Measurements from ENCODE around the gene CD200R1.

CD200R1 gene, protein sequence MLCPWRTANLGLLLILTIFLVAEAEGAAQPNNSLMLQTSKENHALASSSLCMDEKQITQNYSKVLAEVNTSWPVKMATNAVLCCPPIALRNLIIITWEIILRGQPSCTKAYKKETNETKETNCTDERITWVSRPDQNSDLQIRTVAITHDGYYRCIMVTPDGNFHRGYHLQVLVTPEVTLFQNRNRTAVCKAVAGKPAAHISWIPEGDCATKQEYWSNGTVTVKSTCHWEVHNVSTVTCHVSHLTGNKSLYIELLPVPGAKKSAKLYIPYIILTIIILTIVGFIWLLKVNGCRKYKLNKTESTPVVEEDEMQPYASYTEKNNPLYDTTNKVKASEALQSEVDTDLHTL
- total RNA-seq: 10.9 to 24.0 reads per million in 2 donors

DNA sequence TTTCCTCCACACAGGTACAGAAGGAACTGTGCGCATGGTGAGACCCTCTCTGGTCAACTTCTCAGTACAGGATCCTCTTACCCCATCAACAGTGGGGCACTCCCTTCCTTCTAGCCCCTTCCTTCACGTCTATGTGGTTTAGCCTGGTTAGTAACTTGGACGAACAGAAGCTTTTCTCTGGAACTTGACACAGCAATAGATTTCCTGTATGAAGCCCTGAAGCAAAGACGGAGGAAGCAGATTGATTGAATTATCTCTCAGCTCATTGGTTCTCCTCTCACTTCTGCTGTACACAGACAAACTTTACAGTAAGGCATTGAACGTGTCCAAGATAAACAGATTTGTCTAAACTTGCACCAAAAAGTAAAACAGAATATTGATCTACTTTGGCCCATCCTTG is at the start of gene CD200R1:
Gene CD200R1, minus strand, starts transcription at position 210 of the 400 bp plus-strand sequence. CDS start 246 bp downstream, outside the sequence.
- DNase-seq: no peak

DNA sequence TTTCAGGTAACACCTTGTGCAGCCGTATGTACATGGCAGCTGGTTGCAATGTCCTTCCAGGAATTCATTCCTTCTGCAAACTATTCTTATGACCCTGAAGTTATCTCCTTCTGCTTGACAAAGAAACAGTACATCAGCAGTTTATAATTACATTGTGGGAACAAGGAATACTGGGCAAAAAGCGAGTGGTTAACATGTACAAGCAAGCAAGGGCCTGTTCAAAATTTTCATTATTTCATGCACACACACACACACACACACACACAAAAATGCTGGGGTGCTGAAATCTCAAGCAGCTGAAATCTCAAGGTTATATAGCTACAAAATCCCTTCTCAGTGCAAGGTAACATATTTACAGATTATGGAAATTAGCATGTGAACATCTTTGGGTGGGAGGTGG is 46.6 kb upstream of the CD200R1 start:
- no peak for DNase-seq

GRCh38 chr3:113019182-113020137 is 44.6 kb upstream of the CD200R1 start:
- peak; percentile 77 for DNase-seq

GRCh38 chr3:113018536-113019181 is 43.8 kb upstream of the CD200R1 start:
- no peak for DNase-seq

- no peak for DNase-seq
Observed at GRCh38 chr3:113013593-113013992, 38.7 kb upstream of the CD200R1 start.

DNA sequence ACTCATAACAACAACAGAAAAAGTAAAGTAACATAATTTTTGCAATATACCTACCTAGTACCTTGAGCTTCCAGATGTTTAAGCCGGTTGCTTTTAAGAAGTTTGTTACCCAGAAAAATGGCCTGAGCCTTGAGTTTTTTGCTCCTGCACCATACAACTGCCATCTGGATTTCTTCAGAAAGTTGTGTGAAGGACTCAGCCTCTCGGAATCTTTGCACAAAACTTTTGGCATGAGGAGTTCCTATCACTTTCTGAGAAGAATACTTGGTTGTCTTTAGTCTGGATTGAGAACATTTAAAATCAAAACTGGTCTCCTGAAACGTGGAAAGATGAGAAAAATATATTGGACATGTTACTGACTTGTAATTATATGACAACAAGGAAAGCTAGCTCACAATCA is 33.2 kb upstream of the CD200R1 start:
- DNase-seq: no peak

DNA sequence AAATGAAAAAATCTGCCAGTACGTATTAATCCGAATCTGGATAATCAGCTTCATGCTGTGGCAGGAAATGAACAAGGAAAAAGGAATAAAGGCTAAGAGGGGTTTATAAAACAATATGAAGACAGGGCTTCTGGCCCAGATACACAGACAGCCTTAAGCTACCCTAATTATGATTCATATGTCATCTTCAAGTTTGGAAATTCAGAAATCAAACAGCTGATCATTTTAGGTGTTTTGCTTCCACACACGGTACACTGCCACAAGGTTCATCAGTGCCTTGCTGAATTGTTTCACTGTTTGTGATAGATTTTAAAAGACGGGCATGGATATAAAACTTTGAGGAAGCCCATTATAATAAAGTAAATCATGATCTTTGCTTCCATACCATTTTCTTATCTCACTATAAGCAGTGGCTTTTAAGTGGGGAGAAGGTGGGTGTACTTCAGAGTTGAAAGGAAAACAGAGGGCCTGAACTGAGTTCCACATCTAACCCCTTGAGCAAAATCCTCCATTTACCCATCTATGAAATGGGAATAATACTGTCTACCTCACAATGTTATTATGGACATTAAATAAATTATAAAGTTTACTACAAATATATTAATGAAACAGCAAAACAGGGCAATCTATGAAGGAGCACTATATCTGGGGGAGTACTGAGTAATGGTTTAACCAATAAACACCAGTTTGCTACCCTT is 31.6 kb upstream of the CD200R1 start:
- DNase-seq: no peak

DNA sequence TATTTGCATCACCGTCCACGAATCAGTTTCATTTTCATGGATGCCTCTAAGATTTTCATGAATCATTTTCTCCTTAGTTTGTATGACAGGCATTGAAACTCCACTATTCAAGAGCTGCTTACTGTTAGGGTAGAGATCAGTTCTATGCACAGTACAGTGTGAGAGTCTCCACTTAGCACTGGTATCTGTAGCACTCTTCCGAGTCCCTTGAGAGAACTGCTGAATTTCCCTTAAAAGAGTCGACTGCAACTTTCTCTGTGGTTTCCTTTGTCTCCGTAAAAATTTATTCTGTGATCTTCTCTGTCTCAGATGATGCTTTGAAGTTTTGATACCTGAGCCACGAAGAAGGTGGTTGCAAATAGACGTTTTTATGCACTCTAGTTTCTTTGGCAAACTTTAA is 30.7 kb upstream of the CD200R1 start:
- no peak for DNase-seq

- no peak for DNase-seq
Observed at GRCh38 chr3:113002679-113003078, 27.8 kb upstream of the CD200R1 start.

DNA sequence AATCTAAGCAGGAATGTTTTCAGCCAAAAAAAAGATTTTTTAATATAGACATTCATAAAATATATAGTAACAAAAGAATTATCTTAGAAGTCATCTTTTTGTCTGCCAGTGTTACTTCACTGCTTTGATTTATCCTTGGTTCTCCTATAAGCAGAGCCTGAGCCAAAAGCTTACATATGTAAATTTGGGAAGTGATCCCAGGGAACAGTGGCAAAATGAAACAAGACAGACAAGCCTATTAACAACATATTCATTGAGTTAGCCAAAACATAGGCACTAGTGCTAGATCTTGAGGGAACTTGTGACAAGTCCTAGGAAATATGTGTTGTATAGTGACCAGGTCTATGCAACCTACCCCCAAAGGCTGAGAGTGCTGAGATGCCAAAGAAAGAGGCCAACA is 27.1 kb upstream of the CD200R1 start:
- DNase-seq: no peak

- DNase-seq: no peak
Observed at GRCh38 chr3:113000691-113001090, 25.8 kb upstream of the CD200R1 start.

DNA sequence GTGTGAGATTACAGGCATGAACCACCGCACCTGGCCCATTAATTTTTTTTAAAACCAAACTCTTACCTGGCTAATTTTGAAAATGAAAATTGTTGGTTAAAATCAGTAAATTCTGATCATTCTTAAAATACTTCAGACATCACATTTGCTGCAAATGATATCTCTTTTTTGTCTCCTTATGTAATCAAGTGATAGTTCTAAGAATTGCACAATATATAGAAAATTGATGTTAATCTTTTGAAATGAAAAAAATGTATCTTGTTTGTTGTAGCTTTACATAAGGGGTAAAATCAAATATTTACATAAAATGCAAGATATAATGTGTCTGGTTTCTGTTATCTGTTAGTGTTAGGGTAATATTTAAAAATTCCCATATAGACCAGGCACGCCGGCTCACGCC is 20.9 kb upstream of the CD200R1 start:
- no peak for DNase-seq

- DNase-seq: peak; percentile 73
Observed at GRCh38 chr3:112990672-112991602, 16.0 kb upstream of the CD200R1 start, which contains the start of gene GTPBP8. TSS of gene GTPBP8 (plus strand) at chr3:112990984. CDS start at chr3:112991000, 16 bp downstream.

GRCh38 chr3:112987710-112988334 is 12.9 kb upstream of the CD200R1 start:
- no peak for DNase-seq

DNA sequence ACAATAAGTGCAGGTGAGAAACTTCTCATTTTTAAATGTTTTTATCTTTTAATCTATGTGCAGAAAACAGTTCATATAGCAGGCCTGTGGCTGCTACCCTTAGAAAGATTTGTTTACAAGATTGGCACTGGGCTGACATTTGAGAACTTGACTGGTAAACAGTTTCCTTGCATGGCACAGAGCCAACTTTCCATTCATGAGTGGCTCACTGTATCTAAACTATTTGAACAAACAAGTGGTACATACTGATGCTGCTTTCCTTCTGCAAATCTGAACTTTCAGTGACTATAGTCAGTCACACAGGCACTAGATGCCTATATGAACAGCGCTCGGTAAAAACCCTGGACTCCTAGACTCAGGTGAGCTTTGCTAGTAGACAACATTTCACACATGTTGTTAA is 9.6 kb upstream of the CD200R1 start:
- DNase-seq: no peak

GRCh38 chr3:112982710-112983109 is 7.8 kb upstream of the CD200R1 start:
- no peak for DNase-seq

DNA sequence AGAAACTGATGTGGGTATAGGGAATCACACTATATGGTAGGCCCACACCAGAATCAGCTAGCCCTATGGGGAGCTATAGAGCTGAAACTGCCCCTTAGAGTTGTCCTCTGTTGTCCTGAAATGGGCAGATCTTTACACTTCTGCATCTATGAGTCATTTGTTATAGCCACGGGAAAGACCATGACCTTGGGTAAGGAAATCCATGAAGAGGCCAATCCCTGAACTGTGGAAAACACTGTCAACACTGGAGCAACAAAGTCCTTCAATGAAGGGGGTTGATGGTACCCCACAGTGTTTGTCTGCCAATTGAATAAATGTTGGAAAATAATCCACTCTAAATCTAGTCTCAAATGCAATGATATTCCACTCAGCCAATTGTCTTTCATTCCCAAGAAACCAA is 5.2 kb upstream of the CD200R1 start:
- no peak for DNase-seq

DNA sequence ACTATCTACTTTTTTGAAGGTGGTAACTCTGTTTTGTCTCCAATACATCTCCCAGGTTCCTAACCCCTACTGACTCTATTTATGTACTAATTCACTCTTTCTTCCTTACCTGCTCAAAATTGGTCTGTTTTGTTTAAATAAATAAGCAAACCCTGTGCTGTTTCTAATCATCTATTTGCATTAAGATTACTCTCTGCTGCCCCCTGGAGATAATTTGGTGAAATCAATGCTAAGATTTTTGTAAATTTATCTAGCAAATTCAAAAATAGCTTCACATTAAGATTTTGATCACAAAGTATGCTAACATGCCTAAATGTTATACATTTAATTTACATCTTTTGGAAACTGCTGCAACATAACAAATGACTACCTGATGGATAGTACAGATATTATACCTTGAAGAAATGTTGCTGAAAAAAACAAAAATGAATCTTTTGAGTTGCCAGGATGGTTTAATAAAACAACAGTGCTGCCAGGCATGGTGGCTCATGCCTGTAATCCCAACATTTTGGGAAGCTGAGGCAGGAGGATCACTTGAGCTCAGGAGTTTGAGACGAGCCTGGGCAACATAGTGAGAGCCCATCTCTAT is 4.4 kb upstream of the CD200R1 start:
- no peak for DNase-seq

GRCh38 chr3:112976953-112977352 is 2.0 kb upstream of the CD200R1 start:
- DNase-seq: no peak

GRCh38 chr3:112976001-112976400 is 1.1 kb upstream of the CD200R1 start:
- no peak for DNase-seq

DNA sequence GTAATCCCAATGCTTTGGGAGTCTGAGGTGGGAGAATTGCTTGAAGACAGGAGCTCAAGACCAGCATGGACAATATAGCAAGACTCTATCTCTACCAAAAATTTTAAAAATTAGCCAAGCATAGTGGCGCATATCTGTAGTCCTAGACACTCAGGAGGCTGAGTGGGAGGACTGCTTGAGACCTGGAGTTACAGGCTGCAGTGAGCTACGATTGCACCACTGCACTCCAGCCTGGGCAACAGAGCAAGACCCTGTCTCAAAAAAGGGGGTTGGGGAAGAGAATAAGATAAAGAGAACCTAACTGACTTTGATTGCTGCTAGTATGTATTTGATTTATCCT is 755 bp downstream of the CD200R1 start:
- no peak for DNase-seq
